HepG2 (cell line): ENCODE data around the gene PTPRE. TPM values are rescaled to one million over a fixed set of nuclear protein-coding genes. Genes with fewer than 3 reads are reported as not detected.

Experiments
- ATAC-seq: fragments of 200-7000 bp; cut with Tn5 transposase; 3 replicates; pipeline ENCODE4 v1.9.1; 2020; ENCODE audit warnings: mild to moderate bottlenecking, moderate library complexity
- BruUV-seq: library from RNA; stranded (reverse); fragments of 400-500 nt; replicated peaks from 2 replicates; lab custom pipeline; 2021; lab: Mats Ljungman, UMichigan
- CTCF ChIA-PET: fragments of 300-600 bp; formaldehyde crosslinking; extraction: SDS; loops from one replicate; lab custom pipeline; 2021; ENCODE audit warnings: low total read pairs, inconsistent platforms, low intra/inter-chr PET ratio; lab: Yijun Ruan, JAX
- POLR2A ChIA-PET: fragments of 350-600 bp; sonication (Branson Sonifier 250); formaldehyde crosslinking; loops from one replicate; lab custom pipeline; 2020; ENCODE audit warnings: antibody characterized with exemption, inconsistent platforms; lab: Yijun Ruan, JAX
- DNase-seq: peaks from one replicate; pipeline ENCODE4 v3.0.0-alpha.2; 2015; ENCODE audit warnings: low spot score
- FAIRE-seq: peaks from 3 replicates; lab custom pipeline; 2011; peaks lifted over from hg19 to GRCh38; lab: Jason Lieb, UNC
- H2AFZ ChIP-seq: one replicate; pipeline ENCODE4 v1.6.1; 2011; ENCODE audit warnings: low read length, inconsistent platforms
- H3K27ac ChIP-seq: fragments of 300-600 bp; 3 replicates; pipeline ENCODE4 v1.8.0; 2011; ENCODE audit warnings: mixed run types, mild to moderate bottlenecking, mixed read lengths, low read length, inconsistent platforms; ENCODE audit not compliant: insufficient read depth; ENCODE audit errors: extremely low read length
- H3K27me3 ChIP-seq, 2 experiments: fragments of 200-600 bp in 1 of 2; 2 replicates in 1 of 2; 3 replicates in 1 of 2; pipeline versions ENCODE4 v1.6.0 to v1.8.0; 2011; ENCODE audit warnings: low read length in 2 of 2, mild to moderate bottlenecking in 2 of 2, moderate library complexity in 2 of 2, inconsistent platforms in 1 of 2; ENCODE audit not compliant: insufficient read depth in 2 of 2, control insufficient read depth in 1 of 2
- H3K36me3 ChIP-seq, 2 experiments: fragments of 200-600 bp in 1 of 2; replicated peaks in 1 of 2; 2 replicates in 1 of 2; 3 replicates in 1 of 2; pipeline versions ENCODE4 v1.5.1 to v1.8.0; 2011; ENCODE audit warnings: low read length in 2 of 2, inconsistent platforms in 1 of 2; ENCODE audit not compliant: insufficient read depth in 2 of 2, control insufficient read depth in 1 of 2
- H3K4me1 ChIP-seq: 2 replicates; pipeline ENCODE4 v1.5.1; 2012; ENCODE audit warnings: low read length, inconsistent platforms; ENCODE audit not compliant: insufficient read depth
- H3K4me2 ChIP-seq: 2 replicates; pipeline ENCODE4 v1.6.0; 2011; ENCODE audit warnings: low read depth, low read length, inconsistent platforms
- H3K4me3 ChIP-seq, 3 experiments: fragments of 200-600 bp in 1 of 3; sonication (generic), shearing (Covaris generic) in 1 of 3; replicated peaks in 1 of 3; 2 replicates each; pipeline ENCODE4 v1.5.1; 2011 to 2016; ENCODE audit warnings: low read length in 3 of 3, inconsistent platforms in 2 of 3, low read depth in 2 of 3, mild to moderate bottlenecking in 2 of 3, control low read depth in 1 of 3, mixed read lengths in 1 of 3; ENCODE audit not compliant: insufficient read depth in 1 of 3
- H3K79me2 ChIP-seq: one replicate; pipeline ENCODE4 v1.6.1; 2011; ENCODE audit warnings: low read length, inconsistent platforms; ENCODE audit not compliant: insufficient read depth
- H3K9ac ChIP-seq: 2 replicates; pipeline ENCODE4 v1.6.0; 2011; ENCODE audit warnings: mild to moderate bottlenecking, low read depth, low read length, inconsistent platforms; ENCODE audit not compliant: insufficient read depth
- H3K9me3 ChIP-seq: 2 replicates; pipeline ENCODE4 v1.5.1; 2012; ENCODE audit warnings: mild to moderate bottlenecking, low read length
- H4K20me1 ChIP-seq: 2 replicates; pipeline ENCODE4 v1.6.0; 2011; ENCODE audit warnings: inconsistent platforms, mild to moderate bottlenecking, low read length, moderate library complexity; ENCODE audit not compliant: insufficient read depth
- CEBPG ChIP-seq: IDR thresholded peaks from 2 replicates; pipeline ENCODE4 v1.6.1; 2016
- CREB1 ChIP-seq, 2 experiments: fragments of 450-650 bp in 1 of 2; IDR thresholded peaks; 2 replicates each; pipeline ENCODE4 v1.6.1; 2016 to 2017; ENCODE audit warnings: control low read depth in 1 of 2, mild to moderate bottlenecking in 1 of 2, missing compliant biosample characterization in 1 of 2, missing genetic modification characterization in 1 of 2
- CTCF ChIP-seq: sonication (generic); formaldehyde crosslinking; IDR thresholded peaks from 2 replicates; pipeline ENCODE4 v1.5.0; 2020; ENCODE audit warnings: mild to moderate bottlenecking, missing genetic modification reagents, moderate library complexity
- GLI4 ChIP-seq: sonication (generic); formaldehyde crosslinking; IDR thresholded peaks from 2 replicates; pipeline ENCODE4 v1.5.1; 2020; ENCODE audit warnings: missing genetic modification reagents, mild to moderate bottlenecking, moderate library complexity, borderline replicate concordance
- RFX5 ChIP-seq: IDR thresholded peaks from 2 replicates; pipeline ENCODE4 v1.6.1; 2011; ENCODE audit warnings: low read depth, low read length, improper control_type of control experiment
- TAF15 ChIP-seq: fragments of 200-400 bp; formaldehyde crosslinking; IDR thresholded peaks from one replicate; pipeline ENCODE4 v1.6.1; 2018; ENCODE audit warnings: mild to moderate bottlenecking, low read depth, low read length; ENCODE audit not compliant: poor library complexity, severe bottlenecking
- ZNF570 ChIP-seq: sonication (generic); formaldehyde crosslinking; IDR thresholded peaks from 2 replicates; pipeline ENCODE4 v1.4.0; 2020; ENCODE audit warnings: mild to moderate bottlenecking, missing genetic modification reagents, borderline replicate concordance
- WGBS: methylation state at CpG from one replicate; pipeline ENCODE4 v1.1.6; 2017; ENCODE audit warnings: low lambda C conversion rate; 5-methylcytosine and 5-hydroxymethylcytosine counted together
- in situ Hi-C: cut with HindIII; loops from 2 replicates; pipeline ENCODE4 v1.10.0; 2017; ENCODE audit warnings: low pct_unique_long_range_greater_than_20kb; ENCODE audit not compliant: extremely low pct_ligation_motif_present
- intact Hi-C: fragments of 100-400 bp; cut with micrococcal nuclease; formaldehyde crosslinking; loops from one replicate; pipeline ENCODE4 v1.10.0; 2022; ENCODE audit not compliant: unreplicated experiment
- polyA plus RNA-seq, 8 experiments: library from polyadenylated mRNA; depleted of rRNA in 3 of 8; stranded (reverse) in 7 of 8; unstranded in 1 of 8; fragments of >200 nt; fragmentation: Illumina TruSeq in 4 of 8; extraction: Trizol in 4 of 8; gene quantifications; 2 replicates each; pipeline versions ENCODE4 v1.2.1 to v1.2.3, GENCODE V29; 2011 to 2016; ENCODE audit warnings: low read depth in 4 of 8, missing spikeins in 1 of 8, mixed read lengths in 1 of 8; ENCODE audit not compliant: insufficient read depth in 1 of 8
- total RNA-seq, 5 experiments: library from RNA; depleted of rRNA; stranded (reverse); fragments of >200 nt; fragmentation: Illumina TruSeq; extraction: Trizol; gene quantifications; 2 replicates each; pipeline ENCODE4 v1.2.3, GENCODE V29; 2016; ENCODE audit warnings: low read depth in 1 of 5

PTPRE gene
- total and polyA plus RNA-seq, 2 of the 13 experiments (the other 11 are each of a cell fraction or from before 2014, with no cell fraction given), result 0.01 to 0.02 TPM

GRCh38 chr10:127973791-127974311, 66.9 kb downstream of the PTPRE start:
- H3K27me3 ChIP-seq, result peaks cover 1 to 34% of the 10 kb centered on the region in 2 experiments; a peak in 4 of 5 replicates
- ChIA-PET CTCF (no interaction called here), POLR2A (no interaction called here)
- H3K27ac ChIP-seq, result no peak overlapping the region
- in situ Hi-C loops (no loop called here), intact Hi-C loops (no loop called here)
- H3K79me2 ChIP-seq, result no peaks in the 10 kb centered on the region
- no peak overlapping the region for H2AFZ ChIP-seq
- H3K4me3 ChIP-seq, result no peak overlapping the region
- WGBS, result 24% methylated on average over 10 of the region's 10 CpGs
- no TSS peak for BruUV-seq
- H4K20me1 ChIP-seq, result no peaks in the 10 kb centered on the region
- TF ChIP-seq RFX5 (no peak), CTCF (CRISPR knock-in tag) (0 out of 2 replicates have a peak, but pooled peaks have one; percentile 8), ZNF570 (no peak), TAF15 (no peak), GLI4 (CRISPR knock-in tag) (no peak), CEBPG (CRISPR knock-in tag) (no peak), CREB1 (IDR thresholded peaks at IDR 0.05) (no peak), CREB1 (CRISPR knock-in tag; IDR thresholded peaks at IDR 0.05) (no peak)
- H3K9ac ChIP-seq, result no peak overlapping the region
- ATAC-seq (no peak; the same call in 2 of the 3 replicates), DNase-seq (no peak), FAIRE-seq (no peak)
- no peaks in the 10 kb centered on the region for H3K9me3 ChIP-seq
- H3K36me3 ChIP-seq, result no peaks in the 10 kb centered on the region
- H3K4me1 ChIP-seq, result no peaks in the 10 kb centered on the region
- no peak overlapping the region for H3K4me2 ChIP-seq
